Measurements from ENCODE around the gene FUZ.

- no peak for TF ChIP-seq CTCF (IDR thresholded peaks at IDR 0.05)
- TF ChIP-seq POLR2A (IDR thresholded peaks at IDR 0.05): no peak
Measured at GRCh38 chr19:49805822-49806619, 7.1 kb downstream of the FUZ start.
